Effector memory CD8-positive, alpha-beta T cell (primary cell): ENCODE results near the gene UTP3.
"Not testable (repeated sequence)": the region's sequence is repeated elsewhere in the genome, so short reads cannot be mapped to it uniquely, and the experiment has no call there.

ENCODE experiments used
- ATAC-seq: fragments of 150-1000 bp; cut with Tn5 transposase; replicated peaks from 2 replicates; pipeline ENCODE4 v1.10.0; 2021; ENCODE audit warnings: mild to moderate bottlenecking, moderate library complexity
- DNase-seq, 3 experiments: peaks; one replicate each; pipeline ENCODE4 v3.0.0; 2021
- H3K27ac Mint-ChIP-seq, 2 donors: one replicate each; pipeline ENCODE4 v1.8.0; 2022; ENCODE audit warnings: mild to moderate bottlenecking in 2 of 2, mixed read lengths in 2 of 2, moderate library complexity in 2 of 2
- H3K27me3 Mint-ChIP-seq, 2 donors: one replicate each; pipeline ENCODE4 v1.8.0; 2022; ENCODE audit warnings: mixed read lengths in 2 of 2
- H3K36me3 Mint-ChIP-seq: one replicate; pipeline ENCODE4 v1.8.0; 2022; ENCODE audit warnings: mild to moderate bottlenecking, moderate library complexity, mixed read lengths; ENCODE audit not compliant: insufficient read depth
- H3K4me1 Mint-ChIP-seq, 2 donors: one replicate each; pipeline ENCODE4 v1.8.0; 2022; ENCODE audit warnings: low read depth in 2 of 2, mixed read lengths in 2 of 2
- H3K4me3 Mint-ChIP-seq, 2 donors: one replicate each; pipeline ENCODE4 v1.8.0; 2022; ENCODE audit warnings: mild to moderate bottlenecking in 2 of 2, mixed read lengths in 2 of 2, moderate library complexity in 2 of 2
- H3K9me3 Mint-ChIP-seq, 2 donors: one replicate each; pipeline ENCODE4 v1.8.0; 2022; ENCODE audit warnings: mixed read lengths in 2 of 2

Gene UTP3

GRCh38 chr4:70671091-70671490 lies 17.2 kb upstream of the UTP3 start:
- no peaks in the 10 kb centered on the region for H3K36me3 Mint-ChIP-seq
- H3K4me1 Mint-ChIP-seq = no peaks in the 10 kb centered on the region
- H3K27ac Mint-ChIP-seq = no peak overlapping the region
- H3K27me3 Mint-ChIP-seq = peaks cover 23 to 25% of the 10 kb centered on the region in 2 donors
- no peaks in the 10 kb centered on the region for H3K9me3 Mint-ChIP-seq
- no peak for DNase-seq
- H3K4me3 Mint-ChIP-seq = no peak overlapping the region
- ATAC-seq = no peak

- no peak for DNase-seq
- no peaks in the 10 kb centered on the region for H3K36me3 Mint-ChIP-seq
- no peak overlapping the region for H3K27ac Mint-ChIP-seq
- no peak for ATAC-seq
- H3K9me3 Mint-ChIP-seq = no peaks in the 10 kb centered on the region
- no peaks in the 10 kb centered on the region for H3K4me1 Mint-ChIP-seq
- H3K4me3 Mint-ChIP-seq = no peak overlapping the region
- peaks cover 23 to 25% of the 10 kb centered on the region in 2 donors for H3K27me3 Mint-ChIP-seq
Observed at GRCh38 chr4:70674191-70674590, 14.1 kb upstream of the UTP3 start.

- ATAC-seq (no peak), DNase-seq (no peak)
- H3K36me3 Mint-ChIP-seq = no peaks in the 10 kb centered on the region
- H3K4me3 Mint-ChIP-seq = no peak overlapping the region
- peaks cover 23 to 25% of the 10 kb centered on the region in 2 donors for H3K27me3 Mint-ChIP-seq
- H3K27ac Mint-ChIP-seq = no peak overlapping the region
- no peaks in the 10 kb centered on the region for H3K4me1 Mint-ChIP-seq
- H3K9me3 Mint-ChIP-seq = no peaks in the 10 kb centered on the region
Observed at GRCh38 chr4:70674731-70675130, 13.6 kb upstream of the UTP3 start.

- no peak overlapping the region for H3K4me3 Mint-ChIP-seq
- H3K27ac Mint-ChIP-seq = no peak overlapping the region
- no peak for DNase-seq
- H3K27me3 Mint-ChIP-seq = peaks cover 12 to 17% of the 10 kb centered on the region in 2 donors
- no peaks in the 10 kb centered on the region for H3K9me3 Mint-ChIP-seq
- H3K36me3 Mint-ChIP-seq = no peaks in the 10 kb centered on the region
- H3K4me1 Mint-ChIP-seq = no peaks in the 10 kb centered on the region
- ATAC-seq = no peak
Observed at GRCh38 chr4:70676554-70677090, 11.7 kb upstream of the UTP3 start.

- H3K27me3 Mint-ChIP-seq = peaks cover 10 to 12% of the 10 kb centered on the region in 2 donors
- H3K27ac Mint-ChIP-seq = no peak overlapping the region
- H3K36me3 Mint-ChIP-seq = no peaks in the 10 kb centered on the region
- no peak for DNase-seq
- no peak for ATAC-seq
- H3K4me1 Mint-ChIP-seq = no peaks in the 10 kb centered on the region
- no peaks in the 10 kb centered on the region for H3K9me3 Mint-ChIP-seq
- no peak overlapping the region for H3K4me3 Mint-ChIP-seq
Observed at GRCh38 chr4:70678383-70678999, 9.8 kb upstream of the UTP3 start.

- no peaks in the 10 kb centered on the region for H3K4me1 Mint-ChIP-seq
- no peaks in the 10 kb centered on the region for H3K36me3 Mint-ChIP-seq
- H3K4me3 Mint-ChIP-seq = no peak overlapping the region
- peaks cover 6% of the 10 kb centered on the region in 2 donors for H3K27me3 Mint-ChIP-seq
- no peak for DNase-seq
- no peak overlapping the region for H3K27ac Mint-ChIP-seq
- ATAC-seq = no peak
- no peaks in the 10 kb centered on the region for H3K9me3 Mint-ChIP-seq
Observed at GRCh38 chr4:70680934-70681333, 7.4 kb upstream of the UTP3 start.

GRCh38 chr4:70681704-70682103 lies 6.6 kb upstream of the UTP3 start:
- H3K27me3 Mint-ChIP-seq = peaks cover 6% of the 10 kb centered on the region in 2 donors
- no peak overlapping the region for H3K27ac Mint-ChIP-seq
- no peaks in the 10 kb centered on the region for H3K4me1 Mint-ChIP-seq
- ATAC-seq (no peak), DNase-seq (no peak)
- H3K4me3 Mint-ChIP-seq = no peak overlapping the region
- no peaks in the 10 kb centered on the region for H3K36me3 Mint-ChIP-seq
- no peaks in the 10 kb centered on the region for H3K9me3 Mint-ChIP-seq

- H3K4me3 Mint-ChIP-seq = not testable (repeated sequence)
Observed at GRCh38 chr4:70682142-70682541, 6.2 kb upstream of the UTP3 start.

GRCh38 chr4:70687392-70687791 lies 940 bp upstream of the UTP3 start:
- peaks cover 33% of the 10 kb centered on the region for H3K36me3 Mint-ChIP-seq
- ATAC-seq = peak; percentile 2
- peaks cover 28 to 39% of the 10 kb centered on the region in 2 donors for H3K4me1 Mint-ChIP-seq
- H3K27ac Mint-ChIP-seq = peak overlapping the region; percentile 98 to 99
- no peaks in the 10 kb centered on the region for H3K27me3 Mint-ChIP-seq
- H3K4me3 Mint-ChIP-seq = peak overlapping the region; percentile 97 to 100
- DNase-seq = peak in 2 of 3 experiments; percentile 2 to 11
- no peaks in the 10 kb centered on the region for H3K9me3 Mint-ChIP-seq

More at GRCh38 chr4:70682142-70682541, 6.2 kb upstream of the UTP3 start:
- not testable (repeated sequence) for DNase-seq, ATAC-seq, H3K9me3 Mint-ChIP-seq, H3K4me1 Mint-ChIP-seq, H3K36me3 Mint-ChIP-seq, H3K27me3 Mint-ChIP-seq, H3K27ac Mint-ChIP-seq

GRCh38 chr4:70688795-70689231 lies 481 bp downstream of the UTP3 start:
- peak overlapping the region; percentile 98 to 99 for H3K27ac Mint-ChIP-seq
- peaks cover 39% of the 10 kb centered on the region for H3K36me3 Mint-ChIP-seq
- DNase-seq (no peak), ATAC-seq (no peak)
- no peaks in the 10 kb centered on the region for H3K27me3 Mint-ChIP-seq
- peaks cover 28 to 41% of the 10 kb centered on the region in 2 donors for H3K4me1 Mint-ChIP-seq
- H3K4me3 Mint-ChIP-seq = peak overlapping the region; percentile 97 to 100
- H3K9me3 Mint-ChIP-seq = no peaks in the 10 kb centered on the region

- peaks cover 28 to 41% of the 10 kb centered on the region in 2 donors for H3K4me1 Mint-ChIP-seq
- DNase-seq (no peak), ATAC-seq (no peak)
- H3K36me3 Mint-ChIP-seq = peaks cover 43% of the 10 kb centered on the region
- H3K27ac Mint-ChIP-seq = no peak overlapping the region
- no peak overlapping the region for H3K4me3 Mint-ChIP-seq
- H3K27me3 Mint-ChIP-seq = no peaks in the 10 kb centered on the region
- H3K9me3 Mint-ChIP-seq = no peaks in the 10 kb centered on the region
Observed at GRCh38 chr4:70691661-70692060, 3.3 kb downstream of the UTP3 start.

GRCh38 chr4:70694633-70695032 lies 6.3 kb downstream of the UTP3 start:
- not testable (repeated sequence) for H3K27ac Mint-ChIP-seq, H3K27me3 Mint-ChIP-seq, H3K9me3 Mint-ChIP-seq, ATAC-seq, H3K4me3 Mint-ChIP-seq, DNase-seq
- H3K36me3 Mint-ChIP-seq = peaks cover 21% of the 10 kb centered on the region
- H3K4me1 Mint-ChIP-seq = peaks cover 6 to 23% of the 10 kb centered on the region in 2 donors

- H3K9me3 Mint-ChIP-seq, ATAC-seq, H3K4me1 Mint-ChIP-seq, H3K27me3 Mint-ChIP-seq, DNase-seq, H3K4me3 Mint-ChIP-seq, H3K27ac Mint-ChIP-seq, H3K36me3 Mint-ChIP-seq: not testable (repeated sequence)
Observed at GRCh38 chr4:70698435-70698834, 10.1 kb downstream of the UTP3 start.

- no peaks in the 10 kb centered on the region for H3K9me3 Mint-ChIP-seq
- H3K4me1 Mint-ChIP-seq = peaks cover 5 to 12% of the 10 kb centered on the region in 2 donors
- no peak for ATAC-seq
- H3K27ac Mint-ChIP-seq = no peak overlapping the region
- peaks cover 7% of the 10 kb centered on the region for H3K36me3 Mint-ChIP-seq
- H3K27me3 Mint-ChIP-seq = no peaks in the 10 kb centered on the region
- no peak for DNase-seq
- no peak overlapping the region for H3K4me3 Mint-ChIP-seq
Observed at GRCh38 chr4:70700712-70701111, 12.4 kb downstream of the UTP3 start.
